Smooth muscle cell of the brain vasculature (primary cell): ENCODE data around the gene CCDC40.

Experiments used
- DNase-seq: peaks from one replicate; pipeline ENCODE4 v3.0.0-alpha.2; 2012; ENCODE audit warnings: low read depth, low spot score

Gene CCDC40

GRCh38 chr17:80138856-80139426 is 102.5 kb downstream of the CCDC40 start:
- no peak for DNase-seq

GRCh38 chr17:80141463-80142165 is 105.2 kb downstream of the CCDC40 start:
- DNase-seq, result no peak

- DNase-seq, result no peak
Observed at GRCh38 chr17:80142929-80143328, 106.5 kb downstream of the CCDC40 start.

GRCh38 chr17:80145076-80146075 is 108.9 kb downstream of the CCDC40 start:
- DNase-seq, result no peak

- no peak for DNase-seq
Observed at GRCh38 chr17:80146121-80147034, 109.9 kb downstream of the CCDC40 start.

- peak; percentile 99 for DNase-seq
Observed at GRCh38 chr17:80147035-80147822, 110.8 kb downstream of the CCDC40 start, which contains the start of gene EIF4A3. TSS of gene EIF4A3 (minus strand) at chr17:80147128. CDS start at chr17:80146961, 167 bp downstream.
